NK-92 (cell line): Measurements from ENCODE around the gene AHCTF1.
A peak's percentile ranks its signal among the peaks of the same experiment; 100 is the strongest.

Source experiments
- DNase-seq: peaks from one replicate; lab custom pipeline; 2025; ENCODE audit not compliant: unreplicated experiment; lab: John Stamatoyannopoulos, UW

AHCTF1 gene, protein sequence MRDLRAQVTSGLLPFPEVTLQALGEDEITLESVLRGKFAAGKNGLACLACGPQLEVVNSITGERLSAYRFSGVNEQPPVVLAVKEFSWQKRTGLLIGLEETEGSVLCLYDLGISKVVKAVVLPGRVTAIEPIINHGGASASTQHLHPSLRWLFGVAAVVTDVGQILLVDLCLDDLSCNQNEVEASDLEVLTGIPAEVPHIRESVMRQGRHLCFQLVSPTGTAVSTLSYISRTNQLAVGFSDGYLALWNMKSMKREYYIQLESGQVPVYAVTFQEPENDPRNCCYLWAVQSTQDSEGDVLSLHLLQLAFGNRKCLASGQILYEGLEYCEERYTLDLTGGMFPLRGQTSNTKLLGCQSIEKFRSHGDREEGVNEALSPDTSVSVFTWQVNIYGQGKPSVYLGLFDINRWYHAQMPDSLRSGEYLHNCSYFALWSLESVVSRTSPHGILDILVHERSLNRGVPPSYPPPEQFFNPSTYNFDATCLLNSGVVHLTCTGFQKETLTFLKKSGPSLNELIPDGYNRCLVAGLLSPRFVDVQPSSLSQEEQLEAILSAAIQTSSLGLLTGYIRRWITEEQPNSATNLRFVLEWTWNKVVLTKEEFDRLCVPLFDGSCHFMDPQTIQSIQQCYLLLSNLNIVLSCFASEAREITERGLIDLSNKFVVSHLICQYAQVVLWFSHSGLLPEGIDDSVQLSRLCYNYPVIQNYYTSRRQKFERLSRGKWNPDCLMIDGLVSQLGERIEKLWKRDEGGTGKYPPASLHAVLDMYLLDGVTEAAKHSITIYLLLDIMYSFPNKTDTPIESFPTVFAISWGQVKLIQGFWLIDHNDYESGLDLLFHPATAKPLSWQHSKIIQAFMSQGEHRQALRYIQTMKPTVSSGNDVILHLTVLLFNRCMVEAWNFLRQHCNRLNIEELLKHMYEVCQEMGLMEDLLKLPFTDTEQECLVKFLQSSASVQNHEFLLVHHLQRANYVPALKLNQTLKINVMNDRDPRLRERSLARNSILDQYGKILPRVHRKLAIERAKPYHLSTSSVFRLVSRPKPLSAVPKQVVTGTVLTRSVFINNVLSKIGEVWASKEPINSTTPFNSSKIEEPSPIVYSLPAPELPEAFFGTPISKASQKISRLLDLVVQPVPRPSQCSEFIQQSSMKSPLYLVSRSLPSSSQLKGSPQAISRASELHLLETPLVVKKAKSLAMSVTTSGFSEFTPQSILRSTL (N-terminal part only)

DNA sequence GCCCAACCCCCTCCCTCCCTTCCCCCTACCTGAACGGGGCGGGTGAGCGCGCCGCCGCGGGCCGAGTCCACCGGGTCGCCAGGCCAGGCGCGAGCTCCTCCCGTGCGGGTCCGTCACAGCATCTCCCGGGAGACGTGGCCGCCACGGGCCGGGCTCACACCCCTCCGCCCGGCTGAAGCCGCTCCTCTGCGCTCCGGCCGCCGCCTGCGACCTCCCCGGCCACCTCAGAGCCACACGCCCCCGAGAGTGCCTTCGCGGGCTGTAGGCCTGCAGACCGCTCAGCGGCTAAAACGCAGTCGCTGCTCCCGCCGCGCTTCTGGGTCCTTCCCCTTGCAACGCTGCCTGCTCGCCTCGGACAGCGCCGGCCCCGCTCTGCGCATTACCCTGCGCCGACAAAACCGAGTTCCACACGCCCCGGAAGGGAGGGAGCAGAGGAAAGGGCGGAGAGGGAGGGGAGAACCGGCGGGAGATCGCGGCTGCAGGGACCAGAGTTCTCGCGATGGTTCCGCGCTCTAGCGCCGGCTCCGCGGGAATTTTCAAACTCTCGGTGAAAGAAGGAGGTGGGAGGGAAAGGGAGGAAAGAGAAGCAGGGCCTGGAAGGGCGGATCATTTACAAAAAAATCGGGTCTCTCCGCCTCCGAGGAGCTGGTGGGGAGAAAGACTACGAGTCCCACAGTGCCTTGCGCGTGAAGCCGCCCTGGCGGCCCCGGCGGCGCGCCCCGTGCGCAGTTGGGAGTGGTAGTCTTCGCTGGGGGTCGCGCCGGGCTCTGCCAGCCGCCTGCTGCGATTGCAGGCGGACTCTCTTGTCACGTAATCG lies at the start of gene AHCTF1:
Gene AHCTF1 (minus strand): TSS at position 400 of the 817 bp plus-strand sequence. CDS start 13,578 bp downstream, outside the sequence.
- peak; percentile 65 for DNase-seq

DNA sequence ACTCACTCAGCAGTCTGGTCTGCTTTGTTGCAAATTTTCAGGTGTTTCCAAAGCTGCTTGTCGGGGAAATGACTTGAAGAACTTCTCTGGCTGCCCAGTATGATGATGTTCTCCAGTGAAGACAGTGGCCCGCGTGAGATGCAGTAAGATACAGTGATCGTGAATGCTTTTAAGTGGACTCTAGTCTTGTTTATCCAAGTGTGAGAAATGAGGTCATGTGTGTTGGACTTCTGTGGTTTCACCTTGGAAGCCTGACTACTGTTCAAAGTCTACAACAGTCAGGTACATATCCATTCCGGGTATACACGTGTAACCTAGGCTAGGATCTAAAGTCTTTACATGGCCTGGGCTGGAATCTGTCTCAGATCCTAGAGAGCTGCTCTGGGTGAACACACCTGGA lies 47.0 kb upstream of the AHCTF1 start:
- DNase-seq: no peak

DNA sequence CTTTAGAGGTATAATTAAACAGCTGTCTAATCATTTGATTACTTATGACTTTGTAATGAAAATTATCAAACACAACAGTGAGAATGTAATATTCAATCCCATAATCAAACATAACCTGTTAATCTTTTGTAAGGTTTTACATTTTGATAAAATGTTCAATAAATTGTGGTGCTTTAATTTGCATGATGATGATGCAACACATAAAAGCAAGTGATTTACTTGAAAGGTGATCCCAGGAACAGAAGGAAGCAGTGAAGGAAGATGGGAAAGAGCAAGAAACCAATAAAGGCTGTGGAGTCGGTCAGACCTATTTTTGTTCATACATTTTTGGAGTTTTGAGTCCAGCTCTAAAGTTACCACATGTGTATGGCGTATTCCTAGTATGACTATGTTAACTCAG lies 46.5 kb upstream of the AHCTF1 start:
- no peak for DNase-seq

DNA sequence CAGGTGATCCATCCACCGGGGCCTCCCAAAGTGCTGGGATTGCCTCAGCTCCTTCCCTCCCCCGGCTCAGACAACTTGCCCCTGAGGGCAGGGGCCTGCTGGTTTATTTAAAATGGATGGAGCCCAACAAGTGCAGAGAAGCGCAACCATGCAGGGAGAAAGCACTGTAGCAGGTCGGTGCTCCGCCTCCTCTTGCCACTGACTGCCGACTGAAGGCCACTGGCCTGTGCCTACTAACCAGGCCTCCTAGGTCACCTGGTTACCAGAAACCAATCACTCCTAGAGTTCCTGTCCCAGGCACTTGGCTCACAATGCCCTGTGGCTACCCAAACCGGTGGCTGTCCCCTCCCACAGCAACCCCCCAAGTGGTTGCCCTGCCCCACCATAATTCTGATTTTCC lies 40.2 kb upstream of the AHCTF1 start:
- DNase-seq: no peak

DNA sequence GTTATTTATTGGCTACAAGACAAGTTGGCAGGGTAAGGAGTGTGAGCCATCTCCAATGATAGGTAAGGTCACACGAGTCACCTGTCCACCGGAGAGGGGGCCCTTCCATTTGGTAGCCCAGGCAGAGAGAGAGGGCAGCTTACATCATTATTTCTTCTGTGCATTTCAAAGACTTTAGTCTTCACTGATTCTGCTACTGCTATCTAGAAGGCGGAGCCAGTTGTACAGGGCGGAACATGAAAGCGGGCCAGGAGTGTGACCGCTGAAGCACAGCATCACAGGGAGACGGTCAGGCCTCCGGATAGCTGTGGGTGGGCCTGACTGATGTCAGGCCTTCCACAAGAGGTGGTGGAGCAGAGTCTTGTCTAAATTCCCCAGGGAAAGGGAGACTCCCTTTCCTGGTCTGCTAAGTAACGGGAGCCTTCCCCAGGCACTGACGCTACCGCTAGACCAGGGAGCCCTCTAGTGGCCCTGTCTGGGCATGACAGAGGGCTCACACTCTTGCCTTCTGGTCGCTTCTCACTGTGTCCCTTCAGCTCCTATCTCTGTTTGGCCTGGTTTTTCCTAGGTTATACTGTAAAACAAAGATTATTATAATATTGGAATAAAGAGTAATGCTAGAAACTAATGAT lies 39.5 kb upstream of the AHCTF1 start:
- no peak for DNase-seq

DNA sequence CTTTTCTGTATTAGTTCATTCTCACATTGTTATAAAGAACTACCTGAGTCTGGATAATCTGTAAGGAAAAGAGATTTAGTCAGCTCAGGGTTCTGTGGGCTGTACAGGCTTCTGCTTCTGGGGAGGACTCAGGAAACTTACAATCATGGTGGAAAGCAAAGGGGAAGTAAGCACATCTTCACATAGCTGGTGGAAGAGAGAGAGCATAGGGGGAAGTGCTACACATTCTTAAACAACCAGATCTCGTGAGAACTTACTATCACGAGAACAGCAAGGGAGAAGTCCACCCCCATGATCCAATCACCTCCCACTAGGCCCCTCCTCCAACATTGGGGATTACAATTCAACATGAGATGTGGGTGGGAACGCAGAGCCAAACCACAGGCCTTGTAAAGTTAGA lies 37.9 kb upstream of the AHCTF1 start:
- no peak for DNase-seq

DNA sequence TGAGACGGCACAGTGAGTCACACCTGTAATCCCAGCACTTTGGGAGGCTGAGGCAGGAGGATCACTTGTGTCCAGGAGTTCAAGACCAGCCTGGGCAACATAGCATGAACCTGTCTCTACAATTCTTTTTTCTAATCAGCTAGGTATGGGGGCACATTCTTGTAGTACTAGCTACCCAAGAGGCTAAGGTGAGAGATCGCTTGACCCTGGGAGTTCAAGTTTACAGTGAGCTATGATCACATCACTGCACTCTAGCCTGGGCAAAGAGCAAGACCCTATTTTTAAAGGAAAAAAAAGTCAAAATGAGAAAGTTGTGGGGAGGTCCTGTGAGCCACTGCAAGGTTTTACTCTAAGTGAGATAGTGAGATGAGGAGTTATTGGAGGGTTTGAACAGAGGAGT lies 34.8 kb upstream of the AHCTF1 start:
- no peak for DNase-seq

DNA sequence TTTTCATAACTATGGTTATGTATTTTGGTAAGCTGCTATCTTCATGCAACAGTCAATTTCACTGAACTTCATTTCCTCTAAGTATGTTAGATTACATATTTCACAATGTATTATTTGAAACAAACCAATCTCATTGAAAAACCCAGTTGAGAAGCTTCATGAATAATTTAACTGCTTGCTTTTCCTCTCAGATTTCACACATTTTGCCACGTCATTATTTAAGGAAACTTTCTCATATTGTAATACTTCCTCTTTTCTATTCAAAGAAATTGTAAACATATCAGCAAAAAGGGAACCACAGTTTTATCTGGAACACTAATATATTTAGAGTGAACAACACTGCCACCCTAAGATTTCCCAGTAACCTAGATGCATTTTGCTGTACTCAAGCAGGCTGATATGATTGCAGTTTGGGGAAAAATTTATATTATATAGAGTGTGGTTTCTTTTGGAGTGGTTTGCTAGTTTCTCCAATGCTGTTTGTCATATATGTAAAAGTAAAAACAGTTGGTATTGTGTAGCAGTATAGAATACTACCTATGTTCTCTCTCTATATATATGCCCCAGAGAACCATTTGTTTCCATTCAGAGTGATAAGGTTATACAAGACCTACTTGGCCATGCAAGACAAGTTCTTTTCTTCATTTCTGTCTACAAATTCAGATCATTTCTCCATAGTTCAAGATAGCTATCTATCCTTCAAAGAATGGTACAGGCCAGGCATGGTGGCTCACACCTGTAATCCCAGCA lies 28.4 kb upstream of the AHCTF1 start:
- no peak for DNase-seq

DNA sequence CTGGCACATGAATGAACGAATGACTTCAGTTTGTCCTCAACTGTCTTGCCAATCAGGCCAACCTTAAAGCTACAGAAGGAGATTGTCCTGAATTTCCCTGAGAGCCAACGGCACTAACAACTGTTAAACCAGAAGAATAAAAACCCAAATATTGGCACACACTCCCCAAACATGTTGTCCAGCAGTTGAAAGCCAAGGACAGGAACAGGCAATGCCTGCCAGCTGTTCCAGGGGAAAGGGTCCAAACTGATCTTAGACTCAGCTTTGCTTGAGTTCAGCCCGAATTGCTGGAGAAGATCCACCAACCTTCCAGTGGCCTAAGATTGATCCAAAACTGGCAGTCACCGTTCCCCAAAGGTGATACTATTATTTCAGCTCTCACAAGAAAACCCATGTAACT lies 22.4 kb upstream of the AHCTF1 start:
- DNase-seq: no peak

DNA sequence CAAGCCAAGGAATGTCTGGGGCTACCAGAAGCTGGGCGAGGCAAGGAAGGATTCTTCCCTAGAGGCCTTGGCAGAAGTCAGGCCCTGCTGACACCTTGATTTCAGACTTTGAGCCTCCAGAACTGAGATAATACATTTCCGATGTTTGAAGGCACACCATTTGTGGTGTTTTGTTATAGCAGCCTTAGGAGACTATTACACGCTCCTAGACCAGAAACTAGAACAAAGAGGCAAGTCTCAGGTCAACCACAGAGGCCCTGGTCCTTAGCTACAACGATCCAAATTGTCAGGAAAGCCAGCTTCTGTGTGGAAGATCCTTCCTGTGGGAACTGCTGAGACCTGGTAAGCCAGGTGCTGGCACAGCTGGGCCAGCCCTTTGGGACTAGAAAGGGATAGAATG lies 19.7 kb upstream of the AHCTF1 start:
- no peak for DNase-seq

DNA sequence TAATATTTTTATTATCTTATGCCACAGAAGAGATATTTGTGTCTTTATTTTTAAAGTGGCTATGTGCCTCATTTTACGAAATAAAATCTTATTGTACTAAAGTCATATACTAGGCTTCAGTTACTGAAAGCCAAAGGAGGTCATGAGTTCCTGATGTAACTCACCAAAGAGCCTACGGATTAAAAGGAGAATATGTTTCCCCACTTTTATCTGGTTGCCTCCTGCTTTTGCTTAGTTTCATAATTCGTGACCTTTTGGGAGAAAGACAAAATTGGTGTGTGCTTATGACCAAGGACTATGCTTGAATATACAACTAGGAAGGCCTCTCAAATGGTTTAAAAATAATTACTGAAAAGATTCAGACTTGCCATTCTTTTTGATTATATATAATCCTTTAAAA lies 18.2 kb upstream of the AHCTF1 start:
- no peak for DNase-seq

DNA sequence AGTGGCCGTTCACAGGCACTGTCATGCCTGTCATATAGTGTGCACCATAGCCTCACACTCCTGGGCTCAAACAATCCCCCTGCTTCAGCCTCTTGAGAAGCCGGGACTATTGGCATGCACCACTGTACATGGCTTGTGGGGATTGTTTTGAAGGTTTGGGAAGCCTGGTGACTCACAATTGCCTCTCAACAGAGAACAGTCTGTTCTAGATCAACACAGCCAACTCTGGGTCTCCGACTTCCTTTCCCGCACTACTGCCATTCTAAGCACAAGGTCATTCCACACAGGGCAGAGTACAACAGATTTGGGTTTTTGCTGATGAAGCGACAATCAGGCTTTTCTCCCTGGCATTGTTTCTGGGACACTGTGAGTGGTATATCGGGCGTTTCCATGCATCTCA lies 15.5 kb upstream of the AHCTF1 start:
- DNase-seq: no peak

DNA sequence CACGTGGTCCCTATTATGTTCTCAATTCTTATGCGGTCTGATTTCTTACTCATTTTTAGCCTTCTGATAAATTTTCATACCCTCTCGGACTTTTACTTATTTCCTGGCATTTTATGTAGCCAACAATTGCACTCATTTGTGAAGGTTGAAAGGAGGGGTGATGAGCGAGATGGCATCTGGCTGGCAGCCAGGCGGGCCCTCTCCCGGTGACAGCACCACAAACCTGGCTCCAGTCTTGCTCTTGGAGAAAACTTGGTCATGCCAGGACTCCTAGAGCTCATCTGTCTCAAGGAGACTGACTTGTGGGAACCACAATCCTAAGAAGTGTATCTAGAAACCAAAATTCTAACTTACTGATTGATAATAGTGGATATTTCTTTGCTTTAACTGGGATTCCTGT lies 14.6 kb upstream of the AHCTF1 start:
- no peak for DNase-seq

DNA sequence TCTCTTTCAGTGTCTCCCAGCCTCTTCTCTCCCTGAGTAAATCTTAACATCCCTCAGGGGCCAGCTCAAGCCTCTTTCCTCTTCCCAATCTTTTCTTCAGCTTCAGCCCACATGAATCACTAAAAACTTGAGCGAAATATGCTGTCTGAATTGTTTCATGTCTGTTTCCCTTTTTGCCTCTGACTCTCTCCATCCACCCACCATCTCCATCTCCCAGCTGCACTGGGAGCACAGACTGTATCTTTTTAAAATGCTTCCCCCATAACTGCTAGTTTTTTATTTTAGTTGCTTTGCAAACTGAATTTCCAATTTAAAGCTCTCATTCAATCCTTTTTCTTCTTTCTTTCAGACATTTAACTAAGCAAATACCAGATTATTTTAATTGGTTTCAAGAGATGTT lies 3.0 kb upstream of the AHCTF1 start:
- DNase-seq: no peak

DNA sequence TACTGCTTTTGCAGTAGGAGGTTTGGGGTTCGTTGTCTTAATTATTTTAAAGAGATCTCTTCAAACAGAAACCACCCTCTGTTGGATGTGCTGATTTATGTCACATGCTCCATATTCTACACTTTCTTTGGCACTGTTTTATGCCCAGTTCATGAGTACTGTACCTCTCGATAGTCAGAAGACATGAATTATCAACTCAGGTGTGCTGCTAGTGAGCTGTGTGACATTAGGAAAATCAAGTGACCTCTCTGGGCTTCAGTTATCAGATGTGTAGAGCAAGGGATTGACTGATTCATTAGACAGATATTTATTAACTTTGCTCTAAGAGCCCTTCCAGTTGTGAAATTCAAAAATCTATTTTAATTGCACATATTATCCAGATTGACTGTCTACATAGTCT lies 2.1 kb upstream of the AHCTF1 start:
- DNase-seq: no peak

DNA sequence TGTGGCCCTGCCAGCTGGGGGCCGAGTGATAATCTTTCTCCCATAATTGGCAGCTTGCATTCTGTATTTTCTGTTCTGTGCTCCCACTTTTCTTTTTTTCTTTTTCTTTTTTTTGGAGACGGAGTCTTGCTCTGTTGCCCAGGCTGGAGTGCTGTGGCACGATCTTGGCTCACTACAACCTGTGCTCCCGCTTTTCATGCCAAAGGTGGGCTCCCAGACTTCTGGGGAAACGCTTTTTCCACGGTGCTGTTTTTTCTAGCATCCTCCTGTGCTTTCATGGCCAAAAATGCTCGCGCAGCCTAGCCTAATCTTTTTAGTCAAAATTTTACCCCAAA lies 585 bp upstream of the AHCTF1 start:
- no peak for DNase-seq

DNA sequence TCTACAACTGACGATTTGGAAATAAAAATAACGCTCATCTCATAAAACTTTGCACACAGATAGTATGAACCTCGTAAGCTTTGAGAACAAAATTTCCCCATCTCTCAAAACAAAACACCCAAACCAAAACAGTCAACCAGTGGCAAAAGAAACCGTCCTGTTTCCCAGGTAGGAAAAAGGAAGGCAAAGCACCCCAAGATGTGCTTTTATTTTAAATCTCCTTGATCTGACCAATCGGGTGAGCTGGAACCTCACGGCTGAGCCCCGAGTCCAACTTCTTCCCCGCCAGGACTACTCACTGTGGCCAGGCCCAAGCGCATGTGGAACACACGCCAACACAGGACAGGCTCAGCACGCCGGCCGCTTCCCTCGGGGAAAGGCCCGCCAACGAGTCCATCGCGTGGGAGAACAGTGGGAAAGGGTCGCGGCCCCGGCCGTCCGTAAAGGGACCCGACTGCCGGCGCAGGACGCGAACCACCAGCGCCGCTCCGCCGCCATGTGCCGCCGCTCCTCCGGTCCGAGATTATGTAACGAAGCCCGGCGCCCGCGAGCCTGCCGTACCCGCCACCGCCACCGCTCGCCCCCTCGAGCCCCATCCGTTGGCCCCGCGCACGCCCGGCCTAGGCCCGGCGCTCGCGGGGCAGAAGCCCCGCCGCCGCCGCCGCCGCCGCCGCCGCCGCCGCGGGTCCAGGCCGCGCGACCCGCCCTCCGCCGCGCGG lies 759 bp downstream of the AHCTF1 start:
- DNase-seq: no peak

DNA sequence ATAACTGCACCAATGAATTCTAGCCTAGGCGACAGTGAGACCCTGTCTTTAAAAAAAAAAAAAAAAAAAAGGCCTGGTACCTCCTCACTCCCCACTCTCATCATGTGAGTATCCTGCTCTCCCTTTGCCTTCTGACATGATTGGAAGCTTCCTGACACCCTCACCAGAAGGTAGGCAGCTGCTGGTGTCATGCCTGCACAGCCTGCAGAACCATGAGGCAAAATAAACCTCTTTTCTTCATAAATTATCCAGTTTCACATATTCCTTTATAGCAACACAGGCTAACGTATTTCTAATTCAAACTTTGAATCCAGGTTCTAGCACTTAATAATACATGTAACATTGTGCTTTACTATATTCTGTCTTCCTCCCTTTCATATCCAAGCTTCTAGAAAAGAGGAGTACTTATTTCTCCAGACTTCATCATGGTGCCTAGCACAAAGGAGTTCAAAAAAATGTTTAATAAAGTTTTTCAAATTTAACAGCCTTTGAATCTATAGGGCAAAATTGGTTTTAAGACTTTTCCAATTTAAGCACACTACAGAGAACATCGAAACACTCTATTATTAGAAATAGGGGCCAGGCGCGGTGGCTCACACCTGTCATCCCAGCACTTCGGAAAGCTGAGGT lies 5.6 kb downstream of the AHCTF1 start:
- DNase-seq: no peak

DNA sequence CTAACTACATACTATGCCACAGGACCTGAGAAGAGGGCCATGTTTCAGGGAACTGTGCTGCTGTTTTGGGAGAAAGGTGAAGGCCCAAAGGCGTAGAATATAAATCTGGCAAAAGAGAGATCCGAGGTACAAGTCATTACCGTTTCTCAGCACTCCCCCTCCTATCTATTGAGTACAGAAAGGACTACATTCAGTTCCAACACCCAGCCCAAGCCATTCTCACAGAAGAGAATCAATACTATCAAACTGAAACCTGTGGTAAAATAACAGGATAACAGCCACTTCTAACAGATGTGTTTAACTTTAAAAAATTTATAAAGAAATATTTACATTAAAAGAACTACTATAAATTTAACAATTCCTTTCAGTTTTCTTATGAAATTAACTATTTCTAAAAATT lies 7.8 kb downstream of the AHCTF1 start:
- DNase-seq: no peak
